GM18499 (cell line): ENCODE data around the gene CERK.
"Not testable (repeated sequence)": the region's sequence is repeated elsewhere in the genome, so short reads cannot be mapped to it uniquely, and the experiment has no call there.

Source experiments
- ATAC-seq: cut with Tn5 transposase; IDR thresholded peaks from one replicate; pipeline ENCODE4 v1.9.1; 2021; ENCODE audit warnings: moderate number of reproducible peaks; ENCODE audit not compliant: insufficient read depth, unreplicated experiment

The CERK gene

GRCh38 chr22:46735747-46736608, 2.1 kb downstream of the CERK start:
- no peak for ATAC-seq

DNA sequence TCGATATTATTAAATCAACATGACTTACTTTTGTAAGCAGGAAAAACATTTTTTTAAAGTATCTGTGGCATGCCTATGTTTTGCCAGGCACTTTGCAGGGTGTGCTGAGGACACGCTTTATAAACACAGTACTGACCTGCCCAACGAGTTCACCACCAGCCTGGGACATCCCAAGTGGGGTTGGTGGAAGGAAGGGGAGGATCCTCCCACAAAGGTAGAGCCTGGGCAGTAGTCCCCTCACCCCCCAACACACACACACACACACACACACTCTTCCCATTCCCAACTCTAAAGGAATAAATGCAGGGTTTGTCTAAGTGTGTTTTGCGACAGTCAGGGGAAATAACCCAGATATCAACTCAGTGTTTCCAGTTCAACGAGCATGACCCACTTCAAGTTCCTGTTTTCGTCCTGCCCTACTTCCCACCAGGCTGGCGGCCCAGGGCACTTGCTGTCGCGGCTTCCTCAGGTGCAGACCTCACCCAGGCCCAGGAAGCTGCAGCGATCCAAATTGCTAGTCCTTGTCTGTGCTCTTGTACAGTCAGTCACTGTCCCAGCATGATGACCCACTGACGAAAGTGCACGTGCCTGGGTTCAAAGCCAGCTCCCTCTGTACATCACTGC, 3.1 kb downstream of the CERK start:
- no peak for ATAC-seq

DNA sequence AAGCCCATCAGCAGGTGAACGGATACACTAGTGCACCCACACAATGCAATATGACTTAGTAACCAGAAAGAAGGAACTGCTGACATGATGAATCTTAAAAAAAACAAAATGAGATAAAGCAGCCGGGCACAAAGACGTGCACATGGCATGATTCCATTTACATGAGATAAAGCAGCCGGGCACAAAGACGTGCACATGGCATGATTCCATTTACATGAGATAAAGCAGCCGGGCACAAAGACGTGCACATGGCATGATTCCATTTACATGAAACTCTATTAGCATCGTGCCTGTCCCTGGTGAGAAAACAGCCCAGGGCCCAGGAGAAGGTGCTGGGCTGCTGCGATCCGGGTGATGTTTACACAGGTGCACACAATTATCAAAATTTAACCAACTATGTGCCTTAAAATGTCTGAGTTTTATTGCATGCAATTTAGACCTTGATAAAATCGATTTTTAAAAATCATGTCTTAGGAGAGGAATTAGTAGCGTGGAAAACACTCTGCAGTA, 3.8 kb downstream of the CERK start:
- ATAC-seq, result not testable (repeated sequence)

- ATAC-seq, result no peak
These were observed 5.5 kb downstream of the CERK start for GRCh38 chr22:46732513-46732912.

DNA sequence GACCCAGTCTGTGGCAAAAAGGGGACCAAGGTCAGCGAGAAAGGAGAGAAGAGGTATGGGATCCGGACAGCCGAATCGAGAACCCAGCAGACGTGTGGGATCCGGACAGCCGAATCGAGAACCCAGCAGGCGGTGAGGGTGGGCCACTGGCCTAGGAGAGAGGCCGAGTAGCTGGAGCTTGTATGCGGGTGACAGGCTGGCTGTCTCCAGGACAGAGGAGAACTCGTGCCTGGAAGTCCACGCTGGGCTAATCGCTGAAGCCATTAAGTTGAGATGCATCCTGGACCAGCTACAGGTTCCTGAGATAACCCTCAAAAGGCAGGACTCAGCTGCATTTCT, 6.0 kb downstream of the CERK start:
- no peak for ATAC-seq

- ATAC-seq, result no peak
These were observed 6.6 kb downstream of the CERK start for GRCh38 chr22:46731246-46732040.

GRCh38 chr22:46730568-46731245, 7.3 kb downstream of the CERK start:
- ATAC-seq, result no peak

DNA sequence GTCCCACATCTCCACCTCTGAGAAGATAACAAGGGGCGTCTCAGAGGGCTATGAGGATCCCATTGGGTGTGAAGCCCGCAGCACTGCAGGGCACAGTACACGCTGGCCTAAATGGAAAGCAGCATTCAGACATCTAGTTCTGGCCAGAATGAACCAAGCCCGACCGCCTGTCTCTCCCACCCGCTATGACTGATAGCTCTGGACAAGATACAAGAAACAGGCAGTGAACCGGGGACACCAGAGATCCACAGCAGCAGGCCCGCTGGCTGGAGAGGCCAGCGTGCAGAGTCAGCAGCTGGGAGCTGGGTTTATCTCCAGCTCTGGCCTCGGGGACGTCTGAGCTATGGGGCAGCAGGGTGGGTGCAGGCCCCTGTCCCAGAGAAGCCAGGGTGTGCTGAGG, 9.6 kb downstream of the CERK start:
- no peak for ATAC-seq

- no peak for ATAC-seq
These were observed 10.2 kb downstream of the CERK start for GRCh38 chr22:46727813-46728364.

DNA sequence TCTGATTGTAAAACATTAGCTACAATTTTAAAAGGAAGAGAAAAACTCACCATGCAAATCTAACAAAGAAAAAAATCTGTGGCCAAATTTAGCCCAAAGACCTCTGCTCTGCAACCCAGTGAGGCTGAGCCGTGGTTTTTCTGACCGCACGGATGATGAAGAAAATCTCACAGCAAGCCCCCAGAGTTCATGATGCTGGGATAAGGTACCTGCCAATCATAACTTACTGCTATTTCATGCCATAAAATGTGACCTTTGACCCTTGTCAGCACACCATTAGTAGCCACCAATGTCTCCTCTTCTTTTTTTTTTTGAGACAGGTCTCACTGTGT, 11.1 kb downstream of the CERK start:
- no peak for ATAC-seq

- ATAC-seq, result no peak
These were observed 11.7 kb downstream of the CERK start for GRCh38 chr22:46726066-46726985.

- ATAC-seq, result no peak
These were observed 13.0 kb downstream of the CERK start for GRCh38 chr22:46725096-46725495.

DNA sequence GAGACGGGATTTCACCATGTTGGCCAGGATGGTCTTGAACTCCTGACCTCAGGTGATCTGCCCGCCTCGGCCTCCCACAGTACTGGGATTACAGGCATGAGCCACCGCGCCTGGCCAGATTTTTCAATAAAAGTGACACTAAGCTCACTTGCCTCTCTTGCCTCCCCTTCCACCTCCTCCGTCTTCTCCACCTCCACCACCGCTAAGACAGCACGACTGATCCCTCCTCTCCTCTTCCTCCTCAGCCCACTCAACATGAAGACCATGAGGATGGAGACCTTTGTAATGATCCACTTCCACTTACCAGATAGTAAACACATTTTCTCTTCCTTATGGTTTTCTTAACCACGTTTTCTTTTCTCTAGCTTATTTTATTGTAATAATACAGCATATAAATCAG, 14.2 kb downstream of the CERK start:
- no peak for ATAC-seq

GRCh38 chr22:46721501-46722085, 16.5 kb downstream of the CERK start:
- no peak for ATAC-seq

DNA sequence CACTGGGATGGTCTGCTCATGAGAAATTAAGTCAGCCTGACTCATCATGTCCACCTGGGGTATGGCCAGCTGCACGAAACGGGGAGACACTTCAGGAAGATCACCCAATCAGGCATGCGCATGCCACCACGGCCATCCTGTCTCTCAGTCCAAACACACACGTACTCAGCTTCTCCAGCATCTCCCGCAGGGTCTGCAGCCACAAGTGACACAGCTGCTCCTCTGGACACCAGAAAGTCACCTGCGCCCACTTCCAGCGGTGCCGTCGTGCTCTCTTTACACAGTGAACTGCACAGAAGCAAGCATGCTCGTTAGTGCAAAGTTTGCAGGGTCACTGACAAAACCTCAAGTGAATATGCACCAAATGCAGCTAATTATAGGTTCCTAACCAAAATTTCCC, 18.1 kb downstream of the CERK start:
- no peak for ATAC-seq

- ATAC-seq, result no peak
These were observed 23.5 kb downstream of the CERK start for GRCh38 chr22:46714550-46714949.

GRCh38 chr22:46712288-46712687, 25.8 kb downstream of the CERK start:
- no peak for ATAC-seq

DNA sequence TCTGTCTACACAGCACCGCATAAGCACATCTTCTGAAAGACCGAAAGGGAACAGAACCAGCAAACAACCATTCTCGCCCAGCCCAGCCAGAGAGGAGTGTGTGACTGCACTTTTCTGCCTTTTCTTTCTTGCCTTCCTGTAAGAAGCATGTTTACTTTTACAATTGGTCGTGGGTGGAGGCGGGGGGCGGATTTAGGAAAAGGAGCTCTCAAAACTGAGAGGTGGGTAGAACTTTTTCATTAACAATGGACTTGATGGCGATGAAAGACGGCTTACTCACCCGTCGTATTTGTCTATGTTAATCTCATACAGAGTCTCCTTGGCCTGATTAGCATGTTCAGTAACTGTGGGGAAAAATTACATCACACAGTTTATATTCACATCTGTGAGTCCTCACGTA, 27.2 kb downstream of the CERK start:
- ATAC-seq, result no peak

- no peak for ATAC-seq
These were observed 29.2 kb downstream of the CERK start for GRCh38 chr22:46708766-46709330.
